Fibroblast of lung (primary cell): ENCODE data around the gene SGPL1. TPM values are rescaled to one million over a fixed set of nuclear protein-coding genes. Genes with fewer than 3 reads are reported as not detected.
"Not testable (repeated sequence)": the region's sequence is repeated elsewhere in the genome, so short reads cannot be mapped to it uniquely, and the experiment has no call there.

Experiments
- DNase-seq, 2 donors: peaks; one replicate each; pipeline versions ENCODE4 v3.0.0 to v3.0.0-alpha.2; 2010; ENCODE audit warnings: low read depth in 2 of 2
- H2AFZ ChIP-seq: 2 replicates; pipeline ENCODE4 v1.5.1; 2012; ENCODE audit warnings: low read length, control low read depth, inconsistent platforms
- H3K27ac ChIP-seq: 2 replicates; pipeline ENCODE4 v1.5.1; 2011; ENCODE audit warnings: low read length, control low read depth; ENCODE audit not compliant: insufficient read depth
- H3K27me3 ChIP-seq: 2 replicates; pipeline ENCODE4 v1.5.1; 2011; ENCODE audit warnings: mild to moderate bottlenecking, low read length; ENCODE audit not compliant: control insufficient read depth, insufficient read depth
- H3K36me3 ChIP-seq: 2 replicates; pipeline ENCODE4 v1.5.1; 2011; ENCODE audit warnings: low read length; ENCODE audit not compliant: control insufficient read depth, insufficient read depth
- H3K4me1 ChIP-seq: 2 replicates; pipeline ENCODE4 v1.5.1; 2011; ENCODE audit warnings: low read length; ENCODE audit not compliant: control insufficient read depth, insufficient read depth; ENCODE audit errors: extremely low read depth
- H3K4me2 ChIP-seq: 2 replicates; pipeline ENCODE4 v1.5.1; 2011; ENCODE audit warnings: low read length, control low read depth; ENCODE audit not compliant: insufficient read depth; ENCODE audit errors: extremely low read depth
- H3K4me3 ChIP-seq, 4 experiments: fragments of 200-600 bp in 1 of 4; sonication (generic) in 1 of 4; replicated peaks in 1 of 4; 2 replicates each; pipeline ENCODE4 v1.5.1; 2011 to 2016; ENCODE audit warnings: low read length in 4 of 4, low read depth in 3 of 4, mild to moderate bottlenecking in 3 of 4, control low read depth in 2 of 4, inconsistent platforms in 1 of 4, mixed read lengths in 1 of 4; ENCODE audit not compliant: insufficient read depth in 1 of 4; ENCODE audit errors: control extremely low read depth in 1 of 4
- H3K79me2 ChIP-seq: 2 replicates; pipeline ENCODE4 v1.5.1; 2012; ENCODE audit warnings: mild to moderate bottlenecking, low read length, inconsistent platforms; ENCODE audit not compliant: control insufficient read depth, insufficient read depth
- H3K9ac ChIP-seq: 2 replicates; pipeline ENCODE4 v1.5.1; 2011; ENCODE audit warnings: mild to moderate bottlenecking, low read length, control low read depth; ENCODE audit not compliant: insufficient read depth
- H3K9me3 ChIP-seq: 2 replicates; pipeline ENCODE4 v1.5.1; 2012; ENCODE audit warnings: low read depth, low read length; ENCODE audit not compliant: control insufficient read depth, insufficient read depth
- H4K20me1 ChIP-seq: 2 replicates; pipeline ENCODE4 v1.5.1; 2011; ENCODE audit warnings: low read length; ENCODE audit not compliant: control insufficient read depth, insufficient read depth; ENCODE audit errors: extremely low read depth
- EZH2 ChIP-seq: IDR thresholded peaks from 2 replicates; pipeline ENCODE4 v1.5.1; 2012; ENCODE audit warnings: low read length, control low read depth, mild to moderate bottlenecking; ENCODE audit errors: missing control alignments
- polyA plus RNA-seq, 2 donors: library from polyadenylated mRNA; depleted of rRNA in 1 of 2; stranded (reverse) in 1 of 2; unstranded in 1 of 2; fragments of >200 nt; gene quantifications; 2 replicates each; pipeline ENCODE4 v1.2.1, GENCODE V29; 2011 to 2012; ENCODE audit warnings: missing spikeins in 1 of 2
- total RNA-seq: library from RNA; depleted of rRNA; stranded (reverse); fragments of >200 nt; gene quantifications from 2 replicates; pipeline ENCODE4 v1.2.1, GENCODE V29; 2014
- TF ChIP-seq, protein P1 (sequence below), 2 donors: IDR thresholded peaks in 1 of 2; conservative IDR thresholded peaks in 1 of 2; 1 replicate in 1 of 2; 2 replicates in 1 of 2; pipeline ENCODE4 v1.5.1; 2011 to 2012; ENCODE audit warnings: low read length in 2 of 2, control low read depth in 1 of 2, inconsistent platforms in 1 of 2, low read depth in 1 of 2, mild to moderate bottlenecking in 1 of 2

The SGPL1 gene
- total and polyA plus RNA-seq, 2 donors (not counting 1 experiment from before 2014, with no cell fraction given) = 21.2 to 40.3 TPM

DNA sequence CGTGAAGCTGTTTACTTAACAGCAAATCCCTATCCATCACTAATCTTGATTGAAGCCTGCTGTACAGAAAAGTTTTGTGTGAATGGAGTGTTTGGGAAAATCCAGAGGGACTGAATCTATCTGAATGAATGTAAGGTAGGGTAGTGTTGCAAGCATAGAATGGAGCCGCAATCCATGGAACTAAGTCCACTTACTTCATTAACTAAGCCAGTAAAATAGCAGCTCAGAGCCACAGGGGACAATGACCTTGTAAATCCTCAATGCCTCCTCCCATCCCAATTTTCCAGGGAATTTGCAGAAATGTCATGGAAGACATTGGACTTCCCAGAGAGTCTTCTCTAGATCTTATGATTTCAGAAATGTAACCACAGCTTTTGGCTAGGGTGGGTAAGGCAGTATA lies 45.7 kb upstream of the SGPL1 start:
- no peak overlapping the region for H3K4me3 ChIP-seq
- H3K36me3 ChIP-seq = no peaks in the 10 kb centered on the region
- no peaks in the 10 kb centered on the region for H3K4me1 ChIP-seq
- H3K4me2 ChIP-seq = no peak overlapping the region
- TF ChIP-seq, protein P1, sequence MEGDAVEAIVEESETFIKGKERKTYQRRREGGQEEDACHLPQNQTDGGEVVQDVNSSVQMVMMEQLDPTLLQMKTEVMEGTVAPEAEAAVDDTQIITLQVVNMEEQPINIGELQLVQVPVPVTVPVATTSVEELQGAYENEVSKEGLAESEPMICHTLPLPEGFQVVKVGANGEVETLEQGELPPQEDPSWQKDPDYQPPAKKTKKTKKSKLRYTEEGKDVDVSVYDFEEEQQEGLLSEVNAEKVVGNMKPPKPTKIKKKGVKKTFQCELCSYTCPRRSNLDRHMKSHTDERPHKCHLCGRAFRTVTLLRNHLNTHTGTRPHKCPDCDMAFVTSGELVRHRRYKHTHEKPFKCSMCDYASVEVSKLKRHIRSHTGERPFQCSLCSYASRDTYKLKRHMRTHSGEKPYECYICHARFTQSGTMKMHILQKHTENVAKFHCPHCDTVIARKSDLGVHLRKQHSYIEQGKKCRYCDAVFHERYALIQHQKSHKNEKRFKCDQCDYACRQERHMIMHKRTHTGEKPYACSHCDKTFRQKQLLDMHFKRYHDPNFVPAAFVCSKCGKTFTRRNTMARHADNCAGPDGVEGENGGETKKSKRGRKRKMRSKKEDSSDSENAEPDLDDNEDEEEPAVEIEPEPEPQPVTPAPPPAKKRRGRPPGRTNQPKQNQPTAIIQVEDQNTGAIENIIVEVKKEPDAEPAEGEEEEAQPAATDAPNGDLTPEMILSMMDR (conservative IDR thresholded peaks at IDR 0.05 in 1 of 2, IDR thresholded peaks at IDR 0.05 in 1 of 2; ENCODE audit: low read depth in 1 of 2, low read length in 2 of 2) = no peak
- no peak for TF ChIP-seq EZH2
- H2AFZ ChIP-seq = no peak overlapping the region
- no peak overlapping the region for H3K9ac ChIP-seq
- peaks cover 8% of the 10 kb centered on the region for H3K27me3 ChIP-seq
- H3K27ac ChIP-seq = no peak overlapping the region
- no peaks in the 10 kb centered on the region for H3K9me3 ChIP-seq
- no peak for DNase-seq
- no peaks in the 10 kb centered on the region for H3K79me2 ChIP-seq
- H4K20me1 ChIP-seq = no peaks in the 10 kb centered on the region

DNA sequence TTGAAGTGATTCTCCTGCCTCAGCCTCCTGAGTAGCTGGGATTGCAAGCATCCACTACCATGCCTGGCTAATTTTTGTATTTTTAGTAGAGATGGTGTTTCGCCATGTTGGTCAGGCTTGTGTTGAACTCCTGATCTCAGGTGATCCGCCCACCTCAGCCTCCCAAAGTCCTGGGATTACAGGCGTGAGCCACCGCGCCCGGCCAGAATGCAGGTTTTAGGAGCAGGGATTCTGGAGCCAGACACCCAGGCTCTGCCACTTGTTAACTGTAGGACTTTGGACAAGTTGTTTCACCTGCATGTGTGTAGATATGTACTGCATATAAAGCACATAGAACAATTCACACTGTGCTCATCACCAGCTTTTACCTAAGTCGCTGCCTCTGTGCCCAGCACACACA lies 45.2 kb upstream of the SGPL1 start:
- H3K9me3 ChIP-seq, H3K79me2 ChIP-seq, H3K4me3 ChIP-seq, H2AFZ ChIP-seq, H3K27me3 ChIP-seq, DNase-seq, H3K9ac ChIP-seq, H3K4me2 ChIP-seq, H3K27ac ChIP-seq, H4K20me1 ChIP-seq, H3K36me3 ChIP-seq, H3K4me1 ChIP-seq: not testable (repeated sequence)

DNA sequence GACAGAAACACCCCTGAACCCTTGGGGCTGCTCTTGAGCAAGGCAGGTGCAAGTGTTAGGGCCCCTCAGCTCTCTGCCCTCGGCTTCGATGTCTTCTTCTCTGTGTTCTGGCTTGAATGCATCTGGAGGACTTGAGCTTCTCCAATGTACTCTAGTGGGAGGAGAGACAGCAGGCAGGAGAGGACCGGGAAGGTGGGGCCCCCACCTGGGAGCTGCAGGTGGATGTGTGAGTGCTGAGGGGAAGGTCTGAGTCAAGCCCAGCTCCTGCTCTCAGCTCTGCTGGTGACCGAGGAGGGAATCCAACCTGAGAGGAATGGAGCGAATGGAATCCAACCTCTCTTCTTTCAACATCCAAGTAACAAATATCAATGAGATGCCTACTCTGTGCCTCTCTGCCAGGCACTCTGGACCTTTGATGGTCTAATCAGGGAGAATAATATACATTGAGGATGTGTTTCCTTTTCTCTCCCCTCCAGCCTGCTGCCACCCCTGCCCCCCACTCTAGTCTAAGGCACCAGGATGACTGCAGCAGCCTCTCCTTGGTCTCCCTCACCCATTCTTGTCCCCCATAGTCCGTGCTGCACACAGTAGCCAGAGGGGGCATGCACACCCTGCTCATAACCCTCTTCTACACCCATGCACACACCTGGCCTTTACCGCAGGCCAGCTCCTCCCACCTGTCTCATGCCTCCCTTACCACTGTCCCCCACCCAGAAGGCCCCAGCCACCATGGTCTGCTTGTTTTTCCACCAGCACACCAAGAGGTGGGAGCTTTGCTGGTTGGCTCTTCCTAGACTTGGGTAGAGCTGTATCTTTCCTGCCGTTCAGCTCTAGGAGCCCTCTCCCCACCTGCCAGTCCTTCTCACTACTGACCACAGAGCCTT lies 44.2 kb upstream of the SGPL1 start:
- Histone ChIP-seq H3K4me2 (no peak overlapping the region), H3K79me2 (no peaks in the 10 kb centered on the region), H3K27ac (no peak overlapping the region), H3K9me3 (no peaks in the 10 kb centered on the region), H3K4me1 (no peaks in the 10 kb centered on the region), H4K20me1 (no peaks in the 10 kb centered on the region), H2AFZ (no peak overlapping the region), H3K36me3 (no peaks in the 10 kb centered on the region), H3K9ac (no peak overlapping the region), H3K27me3 (peaks cover 8% of the 10 kb centered on the region), H3K4me3 (no peak overlapping the region)
- TF ChIP-seq, protein P1 (conservative IDR thresholded peaks at IDR 0.05 in 1 of 2, IDR thresholded peaks at IDR 0.05 in 1 of 2; ENCODE audit: low read depth in 1 of 2, low read length in 2 of 2) = no peak
- no peak for TF ChIP-seq EZH2
- DNase-seq = no peak
